HG02885 (cell line): ENCODE results near the gene EPHA2.

Experiments used
- ATAC-seq: cut with Tn5 transposase; IDR thresholded peaks from one replicate; pipeline ENCODE4 v1.9.1; 2021; ENCODE audit warnings: mild to moderate bottlenecking; ENCODE audit not compliant: unreplicated experiment, poor library complexity

Gene EPHA2

GRCh38 chr1:16151995-16152384, 3.9 kb downstream of the EPHA2 start:
- ATAC-seq, result no peak

- no peak for ATAC-seq
Measured at GRCh38 chr1:16151196-16151994, 4.5 kb downstream of the EPHA2 start.

- no peak for ATAC-seq
Measured at GRCh38 chr1:16150508-16150907, 5.4 kb downstream of the EPHA2 start.

GRCh38 chr1:16149702-16150488, 6.0 kb downstream of the EPHA2 start:
- ATAC-seq, result no peak

GRCh38 chr1:16149146-16149545, 6.7 kb downstream of the EPHA2 start:
- ATAC-seq, result no peak

- no peak for ATAC-seq
Measured at GRCh38 chr1:16148329-16149092, 7.4 kb downstream of the EPHA2 start.

GRCh38 chr1:16147156-16147926, 8.5 kb downstream of the EPHA2 start:
- no peak for ATAC-seq

- peak; percentile 53 for ATAC-seq
Measured at GRCh38 chr1:16146279-16147155, 9.4 kb downstream of the EPHA2 start.

- ATAC-seq, result no peak
Measured at GRCh38 chr1:16145662-16146278, 10.1 kb downstream of the EPHA2 start.

- no peak for ATAC-seq
Measured at GRCh38 chr1:16145030-16145661, 10.7 kb downstream of the EPHA2 start.

- no peak for ATAC-seq
Measured at GRCh38 chr1:16144325-16145029, 11.4 kb downstream of the EPHA2 start.

GRCh38 chr1:16143566-16144324, 12.1 kb downstream of the EPHA2 start:
- no peak for ATAC-seq

GRCh38 chr1:16143005-16143565, 12.8 kb downstream of the EPHA2 start:
- ATAC-seq, result no peak

- no peak for ATAC-seq
Measured at GRCh38 chr1:16142383-16142995, 13.4 kb downstream of the EPHA2 start.

- ATAC-seq, result no peak
Measured at GRCh38 chr1:16141573-16142336, 14.1 kb downstream of the EPHA2 start.
